GM18951 (cell line): ENCODE results near the gene SLC26A3.

Experiments
- POLR2A ChIP-seq: IDR thresholded peaks from 4 replicates; pipeline ENCODE4 v1.6.1; 2011; ENCODE audit warnings: mild to moderate bottlenecking; ENCODE audit not compliant: insufficient read length, insufficient read depth; ENCODE audit errors: extremely low read depth
- in situ Hi-C: fragments of 300-500 bp; cut with MboI; formaldehyde crosslinking; loops from one replicate; pipeline ENCODE4 v1.12.0; 2022; ENCODE audit warnings: low sequenced_read_pairs, mixed read lengths, inconsistent platforms; ENCODE audit not compliant: unreplicated experiment

The SLC26A3 gene

DNA sequence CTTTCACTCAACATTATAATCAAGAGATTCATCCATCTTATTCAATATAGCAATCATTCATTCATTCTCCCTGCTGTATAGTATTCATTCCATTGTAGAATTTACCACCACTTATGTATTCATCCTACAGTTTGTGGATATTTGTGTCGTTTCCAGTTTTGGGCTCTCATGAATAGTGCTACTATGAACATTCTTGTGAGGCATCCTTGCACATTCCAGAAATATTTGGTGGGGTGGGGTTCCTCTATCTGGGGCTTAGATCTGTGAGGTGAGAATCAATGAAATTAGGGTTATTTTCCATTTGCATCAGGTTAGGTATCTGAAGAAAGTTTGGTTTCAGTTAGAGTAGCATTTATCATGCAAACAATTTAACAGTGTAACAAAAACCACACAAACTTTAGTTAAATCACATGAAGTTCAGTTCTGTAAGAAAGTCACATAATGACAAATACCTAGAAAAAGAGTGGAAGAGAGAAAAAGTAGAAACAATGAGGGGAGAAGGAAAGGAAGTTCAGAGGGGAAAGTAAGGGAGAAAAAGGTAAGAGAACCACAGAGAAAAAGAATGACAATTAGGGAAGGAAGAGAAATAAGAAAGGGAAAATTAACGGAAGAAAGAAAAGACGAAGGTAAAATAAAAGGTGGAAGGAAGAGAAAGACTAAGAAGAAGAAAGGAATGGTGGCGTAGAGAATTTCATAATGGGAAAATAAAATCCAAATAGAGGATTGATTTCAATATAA is 84.4 kb downstream of the SLC26A3 start:
- in situ Hi-C loops, result loop anchor here (25.0 kb wide), 1 partner anchor 506 kb away; no protein-coding TSS in a partner anchor
- no peak for TF ChIP-seq POLR2A

DNA sequence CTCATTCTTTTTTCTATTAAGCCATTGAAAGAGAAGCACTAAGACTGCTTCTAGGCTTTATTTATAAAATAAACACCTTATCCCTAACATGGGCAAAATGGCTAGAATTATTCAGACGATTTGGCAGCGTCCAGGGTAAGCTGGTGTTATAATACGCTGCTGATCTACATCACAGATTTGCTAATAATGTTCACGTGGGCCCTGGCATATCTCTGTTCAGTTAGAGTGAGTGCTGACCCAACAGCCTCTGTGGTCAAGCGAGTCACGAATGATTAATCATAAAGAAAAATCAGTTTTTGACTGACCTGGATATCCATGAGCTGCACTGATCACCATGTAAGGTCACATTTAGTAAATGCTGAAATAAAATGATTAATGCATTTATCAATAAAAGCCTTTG is 87.5 kb downstream of the SLC26A3 start:
- in situ Hi-C loops, result loop anchor here (25.0 kb wide), 1 partner anchor 503 kb away; no protein-coding TSS in a partner anchor
- no peak for TF ChIP-seq POLR2A
